GM04504 (cell line): Measurements from ENCODE around the gene GCH1.

Source experiments
- DNase-seq: peaks from one replicate; pipeline ENCODE4 v3.0.0-alpha.2; 2012; ENCODE audit warnings: low read depth

GCH1 gene

DNA sequence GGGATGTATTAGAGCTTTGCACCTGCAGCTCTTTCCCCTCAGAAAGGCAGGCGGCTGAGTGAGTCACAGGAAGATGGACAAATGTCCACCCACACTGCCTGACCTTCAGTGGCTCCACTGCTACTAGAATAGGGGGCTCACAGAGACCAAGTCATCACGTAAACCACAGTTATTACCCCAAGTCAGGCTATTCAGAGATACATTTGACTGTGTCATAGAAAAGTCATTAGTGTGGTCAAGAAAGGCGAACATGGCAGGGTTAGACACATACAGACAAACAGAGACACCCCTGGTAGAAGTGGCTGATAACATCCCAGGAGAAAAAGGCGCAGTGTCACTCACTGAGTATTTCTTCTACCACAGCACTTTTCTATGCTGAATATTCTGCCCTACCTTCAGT lies 36.0 kb downstream of the GCH1 start:
- no peak for DNase-seq

DNA sequence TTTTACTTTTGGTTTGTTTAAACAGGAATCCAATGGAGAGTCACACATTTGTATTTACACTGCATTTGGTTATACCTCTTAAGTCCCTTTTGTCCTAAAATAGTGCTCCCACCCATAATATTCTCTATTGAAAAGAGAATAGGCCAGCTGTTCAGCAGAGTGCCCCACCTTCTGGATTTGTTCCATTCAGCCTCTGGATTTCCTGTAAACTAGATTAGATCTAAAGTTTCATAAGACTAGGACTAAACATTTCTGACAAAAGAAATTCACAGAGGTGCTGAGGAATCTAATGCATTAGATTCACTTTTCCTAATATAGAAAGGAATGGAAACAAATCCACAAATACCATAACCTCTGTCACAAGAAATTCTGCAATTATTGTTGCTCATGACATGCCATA lies 38.1 kb downstream of the GCH1 start:
- DNase-seq, result no peak

DNA sequence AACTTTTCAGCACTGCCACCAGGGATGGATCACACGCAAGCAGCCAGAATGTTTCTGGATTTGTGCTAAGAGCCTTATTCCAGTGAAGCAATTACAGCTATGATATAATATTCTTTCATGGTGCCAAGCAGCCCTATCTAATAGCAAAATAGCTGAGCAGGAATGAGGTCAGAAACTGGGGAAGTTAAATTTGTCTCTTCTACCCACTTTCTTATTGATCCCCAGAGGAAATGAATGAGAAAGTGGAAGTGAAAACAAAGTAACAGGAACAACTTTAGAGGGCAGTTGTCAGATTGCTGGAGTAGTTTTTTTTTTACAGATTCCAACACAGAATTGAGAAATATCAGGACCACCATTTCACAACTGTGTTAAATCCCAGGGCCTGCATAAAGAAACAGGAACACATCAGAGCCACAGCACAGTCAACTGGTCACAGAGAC lies 44.8 kb downstream of the GCH1 start:
- no peak for DNase-seq

DNA sequence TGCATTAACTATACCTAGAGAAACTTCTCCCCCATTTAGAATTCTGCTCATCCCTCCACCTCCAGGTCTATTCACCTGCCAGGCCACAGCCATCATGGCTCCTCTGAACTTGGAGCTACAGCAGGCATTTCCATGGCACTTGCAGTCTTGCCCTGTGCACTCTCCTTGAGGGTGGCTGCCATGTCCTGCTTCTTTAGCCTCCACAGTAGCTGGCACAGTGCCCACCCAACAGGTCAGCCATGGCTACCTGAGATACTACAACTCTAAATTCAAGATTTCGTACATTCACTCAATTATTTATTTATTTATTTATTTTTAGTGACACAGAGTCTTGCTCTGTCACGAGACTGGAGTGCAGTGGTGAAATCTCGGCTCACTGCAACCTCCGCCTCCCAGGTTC lies 46.5 kb downstream of the GCH1 start:
- no peak for DNase-seq

DNA sequence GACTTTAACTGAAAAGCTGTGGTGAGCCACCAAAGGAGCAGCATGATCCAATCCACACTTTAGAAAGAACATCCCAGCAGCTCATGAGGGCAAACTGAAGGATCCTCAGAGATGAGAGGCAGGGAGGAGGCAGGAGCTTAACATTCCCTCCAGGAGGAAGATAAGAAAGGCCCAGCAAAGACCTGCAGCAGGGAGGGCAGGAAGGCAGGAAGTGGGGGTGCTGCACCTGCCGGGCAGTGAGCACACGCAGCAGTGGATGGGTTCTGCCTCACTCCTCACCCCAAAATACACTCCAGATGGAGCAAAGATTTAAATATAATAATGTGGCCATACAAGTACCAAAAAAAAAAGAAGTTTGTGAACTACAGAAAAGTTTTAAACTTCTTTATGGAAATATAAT lies 48.4 kb downstream of the GCH1 start:
- no peak for DNase-seq

DNA sequence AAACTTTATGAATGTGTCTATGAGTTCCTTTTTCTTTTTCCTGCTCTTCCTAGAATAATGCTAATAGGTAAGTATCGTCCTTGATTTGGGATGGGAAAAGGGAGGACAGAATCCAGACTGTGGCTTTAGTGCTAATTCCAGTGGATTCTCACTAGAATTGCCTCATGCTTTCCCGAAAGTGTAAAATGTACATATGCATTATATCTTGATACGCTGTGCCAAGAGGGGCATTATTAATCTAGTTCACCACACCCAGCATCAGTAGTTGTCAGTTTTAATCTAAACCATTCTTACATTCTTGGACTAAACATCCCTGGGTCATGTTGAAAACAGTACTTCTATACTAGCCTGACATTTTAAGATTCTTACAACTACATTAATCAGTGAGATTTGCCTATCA lies 49.3 kb downstream of the GCH1 start:
- DNase-seq, result no peak

DNA sequence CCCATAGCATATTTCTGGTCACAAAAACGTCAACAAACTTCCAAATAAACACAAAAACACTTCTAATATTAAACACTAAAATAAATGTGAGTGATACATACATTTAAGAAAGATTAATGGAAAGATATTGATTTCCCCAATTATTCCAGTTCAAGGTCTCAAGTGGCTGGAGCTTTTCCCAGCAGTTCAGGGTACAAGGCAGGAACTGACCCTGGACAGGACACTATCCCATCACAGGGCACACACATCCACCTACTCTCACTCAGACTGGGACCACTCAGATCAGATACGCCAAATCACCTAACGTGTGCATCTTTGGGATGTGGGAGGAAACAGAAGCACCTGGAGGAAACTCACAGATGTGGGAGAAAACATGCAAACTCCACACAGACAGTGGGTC lies 50.4 kb downstream of the GCH1 start:
- DNase-seq, result no peak

DNA sequence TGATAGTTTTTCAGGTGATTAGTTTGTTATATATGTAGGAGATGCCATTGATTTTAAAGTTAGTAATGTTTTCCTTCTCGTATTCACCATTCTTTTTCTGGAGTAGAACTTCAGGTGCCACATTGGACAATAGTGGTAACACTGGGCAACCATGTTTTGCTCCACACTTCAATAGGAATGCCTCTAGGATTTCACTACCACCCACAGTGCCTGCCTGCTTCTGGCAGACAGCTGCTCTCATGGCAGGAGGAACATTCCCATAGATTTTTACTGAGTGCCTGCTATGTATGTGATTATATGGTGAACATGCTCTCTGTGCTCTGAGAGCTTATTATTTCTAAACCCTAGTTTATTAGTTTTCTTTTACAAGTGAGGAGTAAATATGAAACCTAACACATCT lies 53.7 kb downstream of the GCH1 start:
- DNase-seq, result no peak

DNA sequence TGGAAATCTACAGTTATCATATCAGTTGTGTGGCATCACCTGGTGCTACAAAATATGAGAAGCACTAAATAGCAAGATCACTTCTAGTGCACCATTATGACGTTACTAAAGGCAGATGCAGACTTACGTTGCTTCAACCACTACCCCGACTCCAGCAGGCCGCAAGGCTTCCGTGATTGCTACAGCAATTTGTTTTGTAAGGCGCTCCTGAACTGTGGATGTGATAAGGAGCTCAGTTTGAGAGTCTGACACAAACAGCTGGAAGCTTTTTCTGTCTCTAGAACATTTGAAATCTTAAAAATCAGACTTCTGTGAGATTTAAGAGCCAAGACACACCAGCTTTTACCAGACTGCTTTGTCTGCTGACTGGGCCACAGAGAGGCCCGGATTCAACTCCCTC lies 57.0 kb downstream of the GCH1 start:
- no peak for DNase-seq

DNA sequence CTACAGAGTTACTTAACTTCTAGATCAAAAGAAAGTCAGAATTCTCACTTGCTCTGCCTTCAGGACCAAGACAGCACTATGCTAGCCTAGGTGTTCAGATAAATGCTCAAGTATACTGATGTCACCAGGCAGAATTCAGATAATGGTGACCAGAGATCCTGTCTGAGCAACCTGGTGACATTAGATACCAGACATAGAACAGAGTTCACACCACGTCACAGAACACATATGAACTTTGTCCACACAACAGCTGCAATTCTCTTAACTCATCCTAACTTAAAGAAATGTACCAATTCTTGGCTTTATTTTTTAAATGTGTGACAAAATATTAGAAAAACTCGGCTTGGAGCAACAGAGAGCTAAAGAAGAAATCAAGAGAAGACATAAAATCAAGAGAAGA lies 58.1 kb downstream of the GCH1 start:
- no peak for DNase-seq

DNA sequence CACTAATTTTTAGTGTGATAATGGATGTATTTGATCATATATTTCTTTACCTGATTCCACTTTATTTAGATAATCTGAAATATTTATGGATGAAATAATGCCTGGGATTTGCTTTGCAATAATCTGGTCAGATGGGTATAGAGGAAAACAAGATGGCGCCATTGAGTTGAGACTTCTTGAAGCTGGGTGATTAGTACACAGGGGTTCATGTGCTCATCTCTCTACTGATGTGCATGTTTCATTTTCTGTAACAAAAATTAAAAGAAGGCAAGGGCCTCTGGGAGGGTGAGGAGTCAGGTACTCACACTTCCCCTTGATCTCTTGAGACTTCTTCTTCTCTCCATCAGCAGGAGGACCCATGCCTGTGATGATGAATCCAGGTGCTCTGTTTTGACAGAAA lies 61.8 kb downstream of the GCH1 start:
- DNase-seq, result no peak

DNA sequence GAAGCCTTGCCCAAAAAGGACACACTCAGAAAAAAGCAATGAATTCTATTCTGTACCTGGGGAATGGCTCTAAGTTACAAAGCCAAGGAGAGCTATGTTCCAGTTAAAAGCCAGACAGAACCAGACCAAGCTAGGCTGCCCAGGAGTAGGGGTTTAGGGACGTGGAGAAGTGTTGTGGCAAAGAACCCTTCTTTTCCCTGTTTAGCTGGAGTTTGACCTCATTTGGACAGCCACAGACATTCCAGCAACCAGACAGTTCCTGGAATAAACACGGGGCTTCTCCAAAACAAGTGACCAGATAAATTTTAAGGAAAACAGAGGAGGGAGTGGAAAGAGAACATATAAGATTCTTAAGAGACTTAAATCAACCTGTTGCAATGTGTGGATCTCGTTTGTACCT lies 62.3 kb downstream of the GCH1 start:
- DNase-seq, result no peak

DNA sequence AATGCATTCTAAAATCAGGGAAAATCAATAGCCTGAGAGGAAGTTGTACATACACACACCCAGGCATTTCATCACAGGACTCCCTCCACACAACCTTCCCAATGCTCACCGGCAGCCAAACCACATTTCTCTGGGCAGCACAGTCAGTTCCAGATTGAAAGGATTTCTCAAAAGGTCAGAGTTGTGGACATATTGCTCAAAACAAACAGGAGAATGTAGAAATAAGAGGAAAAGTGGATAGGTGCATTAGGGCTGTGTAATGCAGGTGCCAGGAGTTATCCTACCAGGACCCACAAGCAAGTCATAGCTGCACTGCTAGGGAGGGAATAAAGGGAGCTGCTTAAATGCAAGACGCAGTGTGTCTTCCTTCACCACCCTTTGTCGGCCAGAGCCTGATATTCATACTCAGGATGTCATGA lies 62.9 kb downstream of the GCH1 start:
- DNase-seq, result no peak

DNA sequence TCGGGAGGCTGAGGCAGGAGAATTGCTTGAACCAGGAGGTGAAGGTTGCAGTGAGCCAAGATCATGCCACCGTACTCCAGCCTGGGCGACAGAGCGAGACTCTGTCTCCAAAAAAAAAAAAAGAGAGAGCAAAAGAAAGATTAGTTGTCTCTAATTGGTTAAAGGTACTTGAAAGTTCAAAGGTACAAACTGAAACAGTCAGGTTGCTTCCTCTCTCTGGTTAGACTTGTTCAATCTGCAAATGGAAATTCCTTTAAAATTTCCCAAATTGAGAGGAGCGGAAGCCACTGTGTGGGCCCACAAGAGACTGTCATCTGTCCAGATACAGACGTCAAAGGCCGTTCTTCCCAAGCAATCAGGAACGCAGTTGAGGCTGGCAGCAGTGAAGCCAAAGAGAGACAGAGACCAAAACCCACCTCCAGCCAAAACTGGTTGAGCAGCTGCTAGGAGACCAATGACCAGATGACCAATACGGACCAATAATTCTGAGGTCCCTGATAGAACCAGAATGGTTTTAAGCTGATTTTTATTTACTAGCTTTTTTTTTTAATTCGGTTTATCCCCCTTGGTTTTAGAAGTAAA lies 63.6 kb downstream of the GCH1 start:
- no peak for DNase-seq

DNA sequence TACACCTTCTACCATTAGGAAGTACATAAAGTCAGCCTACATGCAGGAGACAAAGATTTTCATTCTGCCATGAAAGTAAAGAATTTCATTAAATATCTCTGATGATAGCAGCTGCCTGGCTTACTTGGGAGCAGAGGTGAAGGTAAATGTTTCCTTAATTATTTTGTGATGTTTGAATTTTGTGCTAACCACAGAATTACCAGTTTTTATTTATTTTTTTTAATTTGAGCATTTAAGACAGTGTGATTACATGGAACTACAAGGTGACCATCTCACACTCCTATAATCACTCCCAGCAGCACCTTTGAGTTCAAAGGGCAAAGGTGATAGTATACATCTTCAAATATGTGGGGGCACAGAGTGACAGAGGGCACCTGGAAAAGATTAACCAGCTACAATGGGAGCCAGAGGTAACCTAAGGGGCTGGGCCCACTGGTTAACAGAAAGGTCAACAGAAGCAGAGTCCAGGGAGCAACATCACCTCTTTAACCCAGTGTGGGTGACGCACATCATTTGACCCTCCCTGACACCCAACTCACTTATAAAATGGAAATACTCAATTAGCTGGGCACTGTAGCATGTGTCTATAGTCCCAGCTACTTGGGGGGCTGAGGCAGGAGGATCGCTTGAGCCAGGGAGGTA lies 65.0 kb downstream of the GCH1 start:
- DNase-seq, result no peak

DNA sequence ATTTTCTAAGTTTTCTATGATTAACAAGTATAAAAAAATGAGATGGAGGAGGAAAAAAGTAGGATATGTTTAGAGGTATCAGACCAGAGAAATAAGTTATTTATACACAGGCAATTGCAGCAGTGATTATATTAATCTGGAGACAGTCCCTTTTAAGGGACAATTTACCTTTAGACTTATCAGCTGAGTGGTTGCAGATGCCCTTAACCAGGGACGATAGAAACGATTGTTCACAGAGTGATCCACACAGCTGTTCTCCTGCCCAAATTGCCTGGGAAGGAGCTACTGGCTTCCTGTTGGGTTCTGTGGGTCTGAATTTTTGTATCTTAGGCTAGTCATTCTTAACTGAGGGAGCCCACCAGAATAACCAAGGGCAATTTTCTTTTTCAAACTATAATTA lies 66.4 kb downstream of the GCH1 start:
- no peak for DNase-seq

DNA sequence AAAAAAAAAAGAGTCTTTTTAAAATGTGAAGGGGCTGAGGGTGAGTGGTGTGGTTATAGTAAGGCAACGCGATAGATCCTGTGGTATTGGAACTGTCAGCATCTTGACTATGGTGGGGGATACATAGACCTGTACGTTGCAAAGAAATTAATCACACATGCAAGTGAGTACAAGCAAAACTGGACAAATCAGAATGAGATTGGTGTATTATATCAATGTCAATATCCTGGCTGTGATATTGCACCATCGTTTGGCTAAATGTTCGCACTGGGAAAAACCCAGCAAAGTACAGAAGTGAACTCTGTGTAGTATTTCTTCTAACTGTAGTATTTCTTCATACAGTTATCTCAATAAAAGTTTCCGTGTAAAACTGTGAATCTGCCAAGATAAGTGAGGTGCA lies 67.9 kb downstream of the GCH1 start:
- DNase-seq, result no peak

DNA sequence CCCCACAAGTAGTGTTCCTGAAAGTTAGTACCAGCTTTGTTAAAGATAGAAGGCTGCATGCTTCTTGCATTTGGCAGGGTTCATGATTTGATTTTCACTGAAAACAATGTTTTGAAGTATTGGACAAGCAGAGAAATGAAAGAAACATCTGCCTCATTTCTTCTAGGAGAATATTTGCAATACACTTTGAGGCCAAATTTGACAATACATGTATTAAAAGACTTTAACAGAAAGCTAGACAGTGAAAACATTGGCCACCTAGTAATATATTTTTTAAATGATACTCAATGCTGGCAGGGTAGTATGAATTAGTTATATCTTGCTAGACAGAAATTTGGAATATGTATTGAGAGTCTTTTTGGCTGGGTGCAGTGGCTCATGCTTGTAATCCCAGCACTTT lies 68.5 kb downstream of the GCH1 start:
- no peak for DNase-seq

DNA sequence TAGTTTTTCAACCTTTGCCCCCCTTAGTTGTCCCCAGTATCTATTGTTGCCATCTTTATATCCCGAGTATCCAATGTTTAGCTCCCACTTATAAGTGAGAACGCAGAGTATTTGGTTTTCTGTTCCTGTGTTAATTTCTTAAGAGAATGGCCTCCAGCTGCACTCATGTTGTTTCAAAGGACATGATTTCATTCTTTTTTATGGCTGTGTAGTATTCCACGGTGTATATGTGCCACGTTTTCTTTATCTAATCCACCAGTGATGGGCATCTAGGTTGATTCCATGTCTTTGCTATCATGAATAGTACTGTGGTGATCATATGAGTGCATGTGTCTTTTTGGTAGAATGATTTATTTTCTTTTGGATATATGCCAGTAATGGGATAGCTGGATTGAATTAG lies 72.0 kb downstream of the GCH1 start:
- no peak for DNase-seq

DNA sequence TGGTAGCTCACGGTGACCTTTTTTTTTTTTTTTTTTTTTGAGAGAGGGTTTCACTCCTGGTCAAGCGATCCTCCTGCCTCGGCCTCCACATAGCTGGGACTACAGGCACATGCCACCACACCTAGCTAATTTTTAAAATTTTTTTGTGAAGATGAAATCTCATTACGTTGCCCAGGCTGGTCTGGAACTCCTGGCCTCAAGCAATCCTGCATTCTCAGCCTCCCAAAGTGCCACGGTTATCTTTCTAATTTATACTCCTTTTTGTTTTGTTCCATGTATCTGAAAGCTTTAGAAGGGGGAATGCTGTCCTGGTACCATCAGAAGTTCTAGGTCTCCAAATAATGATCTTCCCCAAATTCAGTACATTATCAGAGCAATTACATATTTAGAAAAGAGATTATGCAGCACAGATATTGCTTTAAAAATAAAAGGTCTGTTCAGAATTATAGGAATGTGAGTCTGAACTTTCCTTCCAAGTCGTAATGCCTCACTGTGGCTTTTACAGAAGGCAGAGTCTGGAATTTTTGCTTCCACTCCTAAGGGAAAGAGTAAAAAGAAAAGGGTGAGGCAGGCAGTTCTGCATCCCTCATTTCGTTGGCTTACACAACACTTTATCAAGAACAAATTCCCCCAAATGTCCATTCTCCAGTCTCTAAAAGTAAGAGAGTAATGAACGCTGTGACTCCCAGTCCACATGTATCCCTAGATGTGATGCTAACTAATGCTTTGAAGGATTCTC lies 73.0 kb downstream of the GCH1 start:
- no peak for DNase-seq

DNA sequence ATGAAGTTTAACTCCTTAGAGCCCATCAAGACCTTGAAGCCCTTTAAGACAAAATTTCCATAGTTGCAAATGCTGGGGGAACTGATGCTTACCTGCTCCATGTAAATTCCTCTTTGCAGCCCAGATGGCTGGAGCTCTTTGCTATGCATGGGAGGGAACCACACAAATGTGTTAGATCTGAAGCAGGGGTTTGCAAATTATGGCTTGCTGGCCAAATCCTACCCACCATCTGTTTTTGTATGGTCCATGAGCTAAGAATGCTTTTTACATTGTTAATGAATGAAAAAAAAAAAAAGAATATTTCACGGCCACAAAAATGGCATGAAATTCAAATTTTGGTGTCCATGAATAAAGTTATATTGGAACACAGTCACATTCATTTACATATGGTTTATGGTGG lies 74.6 kb downstream of the GCH1 start:
- DNase-seq, result no peak

DNA sequence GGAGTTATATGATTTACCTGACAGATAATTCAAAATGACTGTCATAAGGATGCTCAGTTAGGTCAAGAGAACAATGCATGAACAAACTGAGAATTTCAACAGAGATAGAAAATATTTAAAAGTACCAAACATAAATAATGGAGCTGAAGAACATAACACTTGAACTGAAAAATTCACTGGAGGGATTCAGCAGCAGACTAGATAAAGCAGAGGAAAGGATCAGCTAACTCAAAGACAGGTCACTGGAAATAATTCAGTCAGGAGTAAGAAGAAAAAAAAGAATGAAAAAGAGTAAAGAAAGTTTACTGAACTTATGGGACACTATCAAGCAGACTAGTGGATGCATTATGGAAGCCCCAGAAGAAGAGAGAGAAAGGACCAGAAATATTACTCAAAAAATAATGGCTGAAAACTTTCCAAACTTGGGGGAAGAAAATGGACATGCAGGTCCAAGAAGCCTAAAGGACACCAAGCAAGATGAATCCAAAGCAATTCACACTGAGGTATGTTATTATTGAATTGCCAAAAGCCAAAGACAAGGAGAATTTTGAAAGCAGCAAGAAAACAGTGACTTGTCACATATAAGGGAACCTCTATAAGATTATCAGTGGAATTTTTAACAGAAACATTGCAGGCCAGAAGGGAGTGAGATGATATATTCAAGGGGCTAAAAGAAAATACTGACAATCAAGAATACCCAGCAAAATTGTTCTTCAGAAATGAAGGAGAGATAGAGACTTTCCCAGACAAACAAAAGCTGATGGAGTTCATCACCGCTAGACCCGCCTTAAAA lies 78.7 kb downstream of the GCH1 start:
- DNase-seq, result no peak

DNA sequence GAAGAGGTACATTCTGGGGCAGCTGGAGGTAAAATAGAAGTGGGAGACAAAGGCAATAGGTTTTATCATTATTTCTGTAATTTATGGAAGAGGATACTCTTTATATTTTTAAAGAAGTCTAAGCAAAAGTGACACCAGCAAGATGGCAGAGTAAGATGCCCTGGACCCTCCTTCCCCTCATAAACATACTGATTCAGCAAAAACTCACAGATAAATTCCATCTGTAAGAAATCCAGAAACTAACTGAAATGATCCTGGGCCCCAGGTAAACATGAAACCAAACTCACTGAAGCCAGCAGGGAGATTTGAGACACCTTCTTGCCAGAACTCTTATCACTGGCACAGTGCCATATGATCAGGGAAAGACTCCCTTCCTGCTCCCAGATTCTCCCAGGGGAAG lies 79.9 kb downstream of the GCH1 start:
- no peak for DNase-seq
